NCI-H446 treated with DMSO at 0.1 percent for 48 hours (cell line): ENCODE data around the gene EDEM3.
A peak's percentile ranks its signal among the peaks of the same experiment; 100 is the strongest.
"Not testable (repeated sequence)": the region's sequence is repeated elsewhere in the genome, so short reads cannot be mapped to it uniquely, and the experiment has no call there.

Experiments
- DNase-seq: peaks from one replicate; lab custom pipeline; 2025; lab: John Stamatoyannopoulos, UW

Gene EDEM3

GRCh38 chr1:184754476-184755225 is at the start of gene EDEM3:
Gene EDEM3, minus strand, starts transcription at chr1:184754858. Its CDS starts 212 bp downstream, at chr1:184754646.
- DNase-seq: peak; percentile 99

- no peak for DNase-seq
Measured at GRCh38 chr1:184804220-184804619, 49.6 kb upstream of the EDEM3 start.

- no peak for DNase-seq
Measured at GRCh38 chr1:184803180-184803492, 48.5 kb upstream of the EDEM3 start.

GRCh38 chr1:184802354-184803179 is 47.9 kb upstream of the EDEM3 start:
- DNase-seq: no peak

GRCh38 chr1:184801503-184801902 is 46.8 kb upstream of the EDEM3 start:
- DNase-seq: peak; percentile 17

GRCh38 chr1:184800876-184801275 is 46.2 kb upstream of the EDEM3 start:
- no peak for DNase-seq

- no peak for DNase-seq
Measured at GRCh38 chr1:184793967-184794366, 39.3 kb upstream of the EDEM3 start.

GRCh38 chr1:184792450-184792969 is 37.9 kb upstream of the EDEM3 start:
- peak; percentile 58 for DNase-seq

GRCh38 chr1:184791550-184791900 is 36.9 kb upstream of the EDEM3 start:
- DNase-seq: no peak

- DNase-seq: no peak
Measured at GRCh38 chr1:184790642-184791549, 36.2 kb upstream of the EDEM3 start.

GRCh38 chr1:184789884-184790283 is 35.2 kb upstream of the EDEM3 start:
- no peak for DNase-seq

- DNase-seq: no peak
Measured at GRCh38 chr1:184788970-184789369, 34.3 kb upstream of the EDEM3 start.

- no peak for DNase-seq
Measured at GRCh38 chr1:184785529-184785928, 30.9 kb upstream of the EDEM3 start.

GRCh38 chr1:184783723-184784122 is 29.1 kb upstream of the EDEM3 start:
- DNase-seq: not testable (repeated sequence)

GRCh38 chr1:184781941-184782340 is 27.3 kb upstream of the EDEM3 start:
- DNase-seq: no peak

- no peak for DNase-seq
Measured at GRCh38 chr1:184775885-184776284, 21.2 kb upstream of the EDEM3 start.

GRCh38 chr1:184775329-184775728 is 20.7 kb upstream of the EDEM3 start:
- DNase-seq: no peak

GRCh38 chr1:184773762-184774320 is 19.2 kb upstream of the EDEM3 start:
- DNase-seq: no peak

- DNase-seq: no peak
Measured at GRCh38 chr1:184771190-184771691, 16.6 kb upstream of the EDEM3 start.

GRCh38 chr1:184770181-184770979 is 15.7 kb upstream of the EDEM3 start:
- DNase-seq: no peak

- DNase-seq: no peak
Measured at GRCh38 chr1:184769241-184769640, 14.6 kb upstream of the EDEM3 start.
